ENCODE measurements around the gene NFS1.

NFS1 gene

GRCh38 chr20:35742741-35743523, 43.8 kb upstream of the NFS1 start:
- no peaks in the 10 kb centered on the region for H3K27me3 ChIP-seq (ENCODE audit: control insufficient read depth, low read length)
- no peaks in the 10 kb centered on the region for H3K9me3 ChIP-seq (ENCODE audit: control insufficient read depth, insufficient read depth, low read length)
- no peaks in the 10 kb centered on the region for H3K9me2 ChIP-seq (replicated peaks; ENCODE audit: control insufficient read depth, low read length)
- peak overlapping the region; percentile 97 for H3K27ac ChIP-seq (ENCODE audit: low read depth, low read length)
- peak overlapping the region; percentile 73 for H3K4me2 ChIP-seq (ENCODE audit: low read length)
- peaks cover 55% of the 10 kb centered on the region for H3K79me2 ChIP-seq (ENCODE audit: control insufficient read depth, low read length)
- H3K4me1 ChIP-seq (ENCODE audit: control insufficient read depth, low read length): peaks cover 49% of the 10 kb centered on the region
- peaks cover 23% of the 10 kb centered on the region for H4K20me1 ChIP-seq (ENCODE audit: control insufficient read depth, insufficient read depth, low read depth, low read length)
- TF ChIP-seq CTCF (IDR thresholded peaks at IDR 0.05; ENCODE audit: low read depth, low read length, poor library complexity, severe bottlenecking): peak; percentile 4
- no peak for TF ChIP-seq EZH2phosphoT487 (IDR thresholded peaks at IDR 0.05; ENCODE audit: borderline replicate concordance, low read length)
- H3K36me3 ChIP-seq (ENCODE audit: control insufficient read depth, low read length): peaks cover 46% of the 10 kb centered on the region
- H3K4me3 ChIP-seq (ENCODE audit: low read length): peak overlapping the region; percentile 90
- H3F3A ChIP-seq (ENCODE audit: control insufficient read depth, insufficient read depth): peaks cover 23% of the 10 kb centered on the region

- Histone ChIP-seq H3K4me1 (ENCODE audit: control insufficient read depth, low read length) (peaks cover 50% of the 10 kb centered on the region), H3K9me3 (ENCODE audit: control insufficient read depth, insufficient read depth, low read length) (no peaks in the 10 kb centered on the region), H3K79me2 (ENCODE audit: control insufficient read depth, low read length) (peaks cover 63% of the 10 kb centered on the region), H3F3A (ENCODE audit: control insufficient read depth, insufficient read depth) (peaks cover 23% of the 10 kb centered on the region), H3K4me2 (ENCODE audit: low read length) (peak within 1 kb of the TSS; percentile 93), H3K27me3 (ENCODE audit: control insufficient read depth, low read length) (no peaks in the 10 kb centered on the region), H3K9me2 (replicated peaks; ENCODE audit: control insufficient read depth, low read length) (no peaks in the 10 kb centered on the region), H3K4me3 (ENCODE audit: low read length) (peak within 1 kb of the TSS; percentile 90), H3K27ac (ENCODE audit: low read depth, low read length) (peak within 1 kb of the TSS; percentile 97), H3K36me3 (ENCODE audit: control insufficient read depth, low read length) (peaks cover 55% of the 10 kb centered on the region), H4K20me1 (ENCODE audit: control insufficient read depth, insufficient read depth, low read depth, low read length) (peaks cover 25% of the 10 kb centered on the region)
- TF ChIP-seq EZH2phosphoT487 (IDR thresholded peaks at IDR 0.05; ENCODE audit: borderline replicate concordance, low read length) (no peak), CTCF (IDR thresholded peaks at IDR 0.05; ENCODE audit: low read depth, low read length, poor library complexity, severe bottlenecking) (peak; percentile 32)
Observed at GRCh38 chr20:35741892-35742740, 43.0 kb upstream of the NFS1 start, which contains the start of gene RBM39. Gene RBM39, minus strand, starts transcription at chr20:35742260. Its CDS starts 1,386 bp downstream, at chr20:35740874.

- Histone ChIP-seq H3K27ac (ENCODE audit: low read depth, low read length) (no peak overlapping the region), H3K9me3 (ENCODE audit: control insufficient read depth, insufficient read depth, low read length) (no peaks in the 10 kb centered on the region), H3K4me1 (ENCODE audit: control insufficient read depth, low read length) (peaks cover 63% of the 10 kb centered on the region), H3K27me3 (ENCODE audit: control insufficient read depth, low read length) (no peaks in the 10 kb centered on the region), H3K4me3 (ENCODE audit: low read length) (peak overlapping the region; percentile 79), H3K79me2 (ENCODE audit: control insufficient read depth, low read length) (peaks cover 89% of the 10 kb centered on the region), H3K36me3 (ENCODE audit: control insufficient read depth, low read length) (peaks cover 80% of the 10 kb centered on the region), H3K4me2 (ENCODE audit: low read length) (peak overlapping the region; percentile 93), H3F3A (ENCODE audit: control insufficient read depth, insufficient read depth) (peaks cover 30% of the 10 kb centered on the region), H3K9me2 (replicated peaks; ENCODE audit: control insufficient read depth, low read length) (no peaks in the 10 kb centered on the region), H4K20me1 (ENCODE audit: control insufficient read depth, insufficient read depth, low read depth, low read length) (peaks cover 31% of the 10 kb centered on the region)
- TF ChIP-seq EZH2phosphoT487 (IDR thresholded peaks at IDR 0.05; ENCODE audit: borderline replicate concordance, low read length) (no peak), CTCF (IDR thresholded peaks at IDR 0.05; ENCODE audit: low read depth, low read length, poor library complexity, severe bottlenecking) (peak; percentile 37)
Observed at GRCh38 chr20:35739294-35740163, 40.4 kb upstream of the NFS1 start.

All from DOHH2 (cell line).